HG03060 (cell line): Measurements from ENCODE around the gene ABI3.
"Not testable (repeated sequence)": the region's sequence is repeated elsewhere in the genome, so short reads cannot be mapped to it uniquely, and the experiment has no call there.

Experiments used
- ATAC-seq: cut with Tn5 transposase; IDR thresholded peaks from one replicate; pipeline ENCODE4 v1.9.1; 2021; ENCODE audit warnings: low read depth, moderate number of reproducible peaks; ENCODE audit not compliant: unreplicated experiment

ABI3 gene

GRCh38 chr17:49210158-49211029 is at the start of gene ABI3, which contains the start of gene GNGT2:
Gene ABI3 (plus strand): TSS chr17:49210707. CDS start chr17:49210725, 18 bp downstream.
Gene GNGT2 (minus strand): TSS chr17:49210574. CDS start chr17:49207422, 3,152 bp downstream.
- ATAC-seq, result peak; percentile 48

GRCh38 chr17:49162866-49163265 is 47.6 kb upstream of the ABI3 start:
- no peak for ATAC-seq

- no peak for ATAC-seq
Measured at GRCh38 chr17:49165143-49165542, 45.4 kb upstream of the ABI3 start.

GRCh38 chr17:49168706-49169105 is 41.8 kb upstream of the ABI3 start:
- no peak for ATAC-seq

- ATAC-seq, result no peak
Measured at GRCh38 chr17:49170216-49170615, 40.3 kb upstream of the ABI3 start.

GRCh38 chr17:49170711-49171110 is 39.8 kb upstream of the ABI3 start:
- not testable (repeated sequence) for ATAC-seq

- not testable (repeated sequence) for ATAC-seq
Measured at GRCh38 chr17:49175978-49176377, 34.5 kb upstream of the ABI3 start.

- no peak for ATAC-seq
Measured at GRCh38 chr17:49180303-49180702, 30.2 kb upstream of the ABI3 start.

- no peak for ATAC-seq
Measured at GRCh38 chr17:49180998-49181635, 29.4 kb upstream of the ABI3 start.

- no peak for ATAC-seq
Measured at GRCh38 chr17:49183341-49183740, 27.2 kb upstream of the ABI3 start.

- ATAC-seq, result no peak
Measured at GRCh38 chr17:49183801-49184200, 26.7 kb upstream of the ABI3 start.

- not testable (repeated sequence) for ATAC-seq
Measured at GRCh38 chr17:49184522-49184921, 26.0 kb upstream of the ABI3 start.

- not testable (repeated sequence) for ATAC-seq
Measured at GRCh38 chr17:49185381-49185780, 25.1 kb upstream of the ABI3 start.

- ATAC-seq, result no peak
Measured at GRCh38 chr17:49187301-49187700, 23.2 kb upstream of the ABI3 start.

- no peak for ATAC-seq
Measured at GRCh38 chr17:49190932-49191331, 19.6 kb upstream of the ABI3 start.

GRCh38 chr17:49191409-49191916 is 19.0 kb upstream of the ABI3 start:
- ATAC-seq, result peak; percentile 4

- ATAC-seq, result peak; percentile 33
Measured at GRCh38 chr17:49191917-49192741, 18.4 kb upstream of the ABI3 start.

GRCh38 chr17:49193513-49194296 is 16.8 kb upstream of the ABI3 start:
- no peak for ATAC-seq

GRCh38 chr17:49194297-49194607 is 16.3 kb upstream of the ABI3 start:
- no peak for ATAC-seq

GRCh38 chr17:49195751-49196150 is 14.8 kb upstream of the ABI3 start:
- ATAC-seq, result no peak
